GM12878 (cell line): Measurements from ENCODE around the gene DCDC1. TPM values are rescaled to one million over a fixed set of nuclear protein-coding genes. Genes with fewer than 3 reads are reported as not detected.

Source experiments
- ATAC-seq: fragments of 200-7000 bp; cut with Tn5 transposase; 3 replicates; pipeline ENCODE4 v1.9.1; 2020; ENCODE audit warnings: mild to moderate bottlenecking, moderate library complexity
- BruUV-seq: library from RNA; stranded (reverse); fragments of 400-500 nt; replicated peaks from 2 replicates; lab custom pipeline; 2021; lab: Mats Ljungman, UMichigan
- CTCF ChIA-PET: fragments of 300-600 bp; sonication (Branson Sonifier 250); formaldehyde crosslinking; extraction: SDS; loops from one replicate; lab custom pipeline; 2021; ENCODE audit warnings: inconsistent platforms; lab: Yijun Ruan, JAX
- POLR2A ChIA-PET: fragments of 350-600 bp; formaldehyde crosslinking; extraction: SDS; loops from one replicate; lab custom pipeline; 2021; ENCODE audit warnings: inconsistent platforms; lab: Charles Lee
- RAD21 ChIA-PET: fragments of 300-600 bp; sonication (Branson Sonifier 250); formaldehyde crosslinking; loops from one replicate; lab custom pipeline; 2023; ENCODE audit warnings: antibody characterized with exemption; ENCODE audit not compliant: unreplicated experiment; lab: Charles Lee
- SMC1A ChIA-PET: fragments of 300-600 bp; sonication (Branson Sonifier 250); formaldehyde crosslinking; loops from one replicate; lab custom pipeline; 2023; ENCODE audit not compliant: unreplicated experiment, uncharacterized antibody; lab: Charles Lee
- DNase-seq: peaks from one replicate; pipeline ENCODE4 v3.0.0-alpha.2; 2011; ENCODE audit warnings: low read depth, low spot score
- FAIRE-seq: peaks from 3 replicates; lab custom pipeline; 2011; peaks lifted over from hg19 to GRCh38; lab: Jason Lieb, UNC
- H2AFZ ChIP-seq: 2 replicates; pipeline ENCODE4 v1.6.0; 2011; ENCODE audit warnings: low read depth, low read length, control low read depth; ENCODE audit not compliant: control insufficient read depth
- H3K27ac ChIP-seq: 2 replicates; pipeline ENCODE4 v1.5.1; 2011; ENCODE audit warnings: control low read depth; ENCODE audit not compliant: control insufficient read depth, insufficient read depth
- H3K27me3 ChIP-seq, 2 experiments: replicated peaks in 1 of 2; 2 replicates each; pipeline versions ENCODE4 v1.6.0 to v1.6.1; 2011; ENCODE audit warnings: low read length in 1 of 2; ENCODE audit not compliant: control insufficient read depth in 2 of 2, insufficient read depth in 2 of 2
- H3K36me3 ChIP-seq, 2 experiments: 2 replicates each; pipeline ENCODE4 v1.5.1; 2011; ENCODE audit warnings: low read length in 1 of 2; ENCODE audit not compliant: control insufficient read depth in 2 of 2, insufficient read depth in 2 of 2
- H3K4me1 ChIP-seq: 2 replicates; pipeline ENCODE4 v1.6.1; 2011; ENCODE audit warnings: mild to moderate bottlenecking, low read length, moderate library complexity, mixed read lengths; ENCODE audit not compliant: control insufficient read depth, insufficient read depth
- H3K4me2 ChIP-seq: 2 replicates; pipeline ENCODE4 v1.6.0; 2011; ENCODE audit warnings: control low read depth; ENCODE audit not compliant: control insufficient read depth, insufficient read depth
- H3K4me3 ChIP-seq: fragments of 200-600 bp; sonication (generic); 2 replicates; pipeline ENCODE4 v1.5.1; 2016
- H3K79me2 ChIP-seq: 2 replicates; pipeline ENCODE4 v1.6.0; 2011; ENCODE audit warnings: low read length; ENCODE audit not compliant: control insufficient read depth, insufficient read depth
- H3K9ac ChIP-seq: 2 replicates; pipeline ENCODE4 v1.8.0; 2011; ENCODE audit warnings: low read length, control low read depth, mixed read lengths; ENCODE audit not compliant: control insufficient read depth, insufficient read depth
- H3K9me3 ChIP-seq: replicated peaks from 3 replicates; pipeline ENCODE4 v1.5.1; 2011; ENCODE audit warnings: mild to moderate bottlenecking, low read length; ENCODE audit not compliant: control insufficient read depth, insufficient read depth
- H4K20me1 ChIP-seq: 2 replicates; pipeline ENCODE4 v1.6.0; 2011; ENCODE audit not compliant: control insufficient read depth, insufficient read depth
- CHD2 ChIP-seq: IDR thresholded peaks from 2 replicates; pipeline ENCODE4 v1.6.1; 2011; ENCODE audit warnings: low read depth, low read length, improper control_type of control experiment, borderline replicate concordance
- CTCF ChIP-seq, 3 experiments: IDR thresholded peaks in 2 of 3; conservative IDR thresholded peaks in 1 of 3; 2 replicates each; pipeline ENCODE4 v1.5.1; 2011; ENCODE audit warnings: low read depth in 3 of 3, low read length in 3 of 3, mild to moderate bottlenecking in 3 of 3, control low read depth in 2 of 3, moderate library complexity in 2 of 3, inconsistent platforms in 1 of 3, mixed read lengths in 1 of 3; ENCODE audit not compliant: control insufficient read depth in 2 of 3, insufficient read depth in 1 of 3; ENCODE audit errors: extremely low read depth in 1 of 3
- HCFC1 ChIP-seq: fragments of 150-350 bp; IDR thresholded peaks from 2 replicates; pipeline ENCODE4 v1.6.1; 2014; ENCODE audit warnings: low read length
- IRF5 ChIP-seq: fragments of 450-650 bp; IDR thresholded peaks from 2 replicates; pipeline ENCODE4 v1.6.1; 2017; ENCODE audit warnings: borderline replicate concordance
- KLF5 ChIP-seq: fragments of 450-650 bp; IDR thresholded peaks from 2 replicates; pipeline ENCODE4 v1.6.1; 2014; ENCODE audit warnings: mild to moderate bottlenecking; ENCODE audit not compliant: partially characterized antibody
- MXI1 ChIP-seq: fragments of 150-350 bp; IDR thresholded peaks from 2 replicates; pipeline ENCODE4 v1.6.1; 2011; ENCODE audit warnings: low read depth, mild to moderate bottlenecking, inconsistent platforms, low read length, improper control_type of control experiment
- STAT1 ChIP-seq: fragments of 450-650 bp; conservative IDR thresholded peaks from 2 replicates; pipeline ENCODE4 v1.6.1; 2014; ENCODE audit warnings: antibody characterized with exemption, mild to moderate bottlenecking
- STAT3 ChIP-seq: IDR thresholded peaks from 2 replicates; pipeline ENCODE4 v1.6.1; 2011; ENCODE audit warnings: low read depth, low read length, improper control_type of control experiment
- TBL1XR1 ChIP-seq: IDR thresholded peaks from 2 replicates; pipeline ENCODE4 v1.6.1; 2012; ENCODE audit warnings: low read depth, low read length, improper control_type of control experiment
- WGBS: methylation state at CpG from one replicate; pipeline ENCODE4 v1.1.6; 2016; ENCODE audit warnings: low lambda C conversion rate; ENCODE audit not compliant: insufficient replicate concordance, insufficient coverage; ENCODE audit errors: missing lambda C conversion rate; 5-methylcytosine and 5-hydroxymethylcytosine counted together
- in situ Hi-C: fragments of 300-500 bp; cut with MboI; formaldehyde crosslinking; loops from 9 replicates; pipeline ENCODE4 v1.14.3; 2018; ENCODE audit warnings: mixed read lengths
- intact Hi-C: fragments of 100-400 bp; cut with micrococcal nuclease; formaldehyde crosslinking; loops from one replicate; pipeline ENCODE4 v1.14.2; 2022; ENCODE audit not compliant: unreplicated experiment
- polyA plus RNA-seq, 11 experiments: library from polyadenylated mRNA; depleted of rRNA in 4 of 11; unstranded in 6 of 11; stranded (reverse) in 5 of 11; fragments of >200 nt; fragmentation: Nextera tagmentation in 4 of 11; fragmentation: Illumina TruSeq in 1 of 11; extraction: Ambion mirVana in 4 of 11; extraction: Trizol in 1 of 11; gene quantifications; 1 replicate in 1 of 11; 2 replicates in 10 of 11; pipeline versions ENCODE4 v1.2.1 to v1.2.3, GENCODE V29; 2011 to 2016; ENCODE audit warnings: inconsistent platforms in 2 of 11, missing spikeins in 2 of 11, low read depth in 1 of 11
- total RNA-seq, 4 experiments: library from RNA; depleted of rRNA in 3 of 4; stranded (reverse); fragments of >200 nt in 3 of 4; fragmentation: Illumina TruSeq in 1 of 4; extraction: Trizol in 1 of 4; gene quantifications; 2 replicates each; pipeline versions ENCODE4 v1.2.1 to v1.2.3, GENCODE V29; 2013 to 2021
- TF ChIP-seq, protein P1 (sequence below): fragments of 450-650 bp; IDR thresholded peaks from 2 replicates; pipeline ENCODE4 v1.6.1; 2018; ENCODE audit warnings: mild to moderate bottlenecking, low read depth, moderate library complexity; ENCODE audit not compliant: partially characterized antibody

Gene DCDC1
- total and polyA plus RNA-seq, 10 of the 15 experiments (the other 5 are each of a cell fraction or from before 2014, with no cell fraction given), result not detected

GRCh38 chr11:30911247-30911646 is 458.3 kb downstream of the DCDC1 start:
- Histone ChIP-seq H3K27ac (no peak overlapping the region), H3K4me3 (no peak overlapping the region), H3K4me2 (no peak overlapping the region), H3K4me1 (no peaks in the 10 kb centered on the region), H3K79me2 (no peaks in the 10 kb centered on the region), H2AFZ (no peak overlapping the region), H3K9me3 (no peaks in the 10 kb centered on the region), H3K9ac (no peak overlapping the region), H4K20me1 (no peaks in the 10 kb centered on the region), H3K27me3 (no peaks in the 10 kb centered on the region), H3K36me3 (no peaks in the 10 kb centered on the region)
- ChIA-PET RAD21 (no interaction called here), SMC1A (no interaction called here), POLR2A (no interaction called here), CTCF (no interaction called here)
- intact Hi-C loops, result loop anchor here (10.0 kb wide), 2 partner anchors 1476 to 1566 kb away; no protein-coding TSS in a partner anchor
- DNase-seq, result no peak
- no peak for FAIRE-seq
- TF ChIP-seq HCFC1, result no peak
- BruUV-seq, result no TSS peak
- no peak for ATAC-seq
- in situ Hi-C loops, result loop anchor here (10.0 to 25.0 kb wide), 2 partner anchors 776 to 1474 kb away; no protein-coding TSS in a partner anchor

GRCh38 chr11:30908857-30909256 is 460.7 kb downstream of the DCDC1 start:
- no peaks in the 10 kb centered on the region for H3K27me3 ChIP-seq
- H3K4me3 ChIP-seq, result no peak overlapping the region
- FAIRE-seq, result no peak
- DNase-seq, result no peak
- no TSS peak for BruUV-seq
- CTCF ChIA-PET, result no interaction called here
- SMC1A ChIA-PET, result no interaction called here
- no peaks in the 10 kb centered on the region for H3K79me2 ChIP-seq
- H3K4me1 ChIP-seq, result no peaks in the 10 kb centered on the region
- H3K36me3 ChIP-seq, result no peaks in the 10 kb centered on the region
- in situ Hi-C loops (loop anchor here (25.0 kb wide), 1 partner anchor 1472 kb away; no protein-coding TSS in a partner anchor), intact Hi-C loops (no loop called here)
- H2AFZ ChIP-seq, result no peak overlapping the region
- RAD21 ChIA-PET, result no interaction called here
- no peak overlapping the region for H3K9ac ChIP-seq
- H3K4me2 ChIP-seq, result no peak overlapping the region
- no peak for ATAC-seq
- POLR2A ChIA-PET, result no interaction called here
- no peaks in the 10 kb centered on the region for H3K9me3 ChIP-seq
- 47% methylated on average over 1 of the region's 1 CpG for WGBS
- no peaks in the 10 kb centered on the region for H4K20me1 ChIP-seq
- H3K27ac ChIP-seq, result no peak overlapping the region
- TF ChIP-seq KLF5, result no peak
- TF ChIP-seq STAT3, result no peak
- no peak for TF ChIP-seq CTCF (IDR thresholded peaks at IDR 0.05 in 2 of 3, conservative IDR thresholded peaks at IDR 0.05 in 1 of 3; ENCODE audit: control insufficient read depth in 2 of 3, extremely low read depth in 1 of 3, insufficient read depth in 1 of 3, low read depth in 3 of 3, low read length in 3 of 3)
- TF ChIP-seq CHD2, result no peak
- TF ChIP-seq STAT1, result no peak
- TF ChIP-seq MXI1, result no peak
- no peak for TF ChIP-seq TBL1XR1
- no peak for TF ChIP-seq IRF5
- TF ChIP-seq, protein P1, sequence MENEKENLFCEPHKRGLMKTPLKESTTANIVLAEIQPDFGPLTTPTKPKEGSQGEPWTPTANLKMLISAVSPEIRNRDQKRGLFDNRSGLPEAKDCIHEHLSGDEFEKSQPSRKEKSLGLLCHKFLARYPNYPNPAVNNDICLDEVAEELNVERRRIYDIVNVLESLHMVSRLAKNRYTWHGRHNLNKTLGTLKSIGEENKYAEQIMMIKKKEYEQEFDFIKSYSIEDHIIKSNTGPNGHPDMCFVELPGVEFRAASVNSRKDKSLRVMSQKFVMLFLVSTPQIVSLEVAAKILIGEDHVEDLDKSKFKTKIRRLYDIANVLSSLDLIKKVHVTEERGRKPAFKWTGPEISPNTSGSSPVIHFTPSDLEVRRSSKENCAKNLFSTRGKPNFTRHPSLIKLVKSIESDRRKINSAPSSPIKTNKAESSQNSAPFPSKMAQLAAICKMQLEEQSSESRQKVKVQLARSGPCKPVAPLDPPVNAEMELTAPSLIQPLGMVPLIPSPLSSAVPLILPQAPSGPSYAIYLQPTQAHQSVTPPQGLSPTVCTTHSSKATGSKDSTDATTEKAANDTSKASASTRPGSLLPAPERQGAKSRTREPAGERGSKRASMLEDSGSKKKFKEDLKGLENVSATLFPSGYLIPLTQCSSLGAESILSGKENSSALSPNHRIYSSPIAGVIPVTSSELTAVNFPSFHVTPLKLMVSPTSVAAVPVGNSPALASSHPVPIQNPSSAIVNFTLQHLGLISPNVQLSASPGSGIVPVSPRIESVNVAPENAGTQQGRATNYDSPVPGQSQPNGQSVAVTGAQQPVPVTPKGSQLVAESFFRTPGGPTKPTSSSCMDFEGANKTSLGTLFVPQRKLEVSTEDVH, result no peak
